ENCODE data around the gene BRD7.

BRD7 gene

GRCh38 chr16:50388496-50388895, 19.7 kb upstream of the BRD7 start:
- Histone ChIP-seq H3K27ac (ENCODE audit: low read depth, low read length) (no peak overlapping the region), H3K36me3 (ENCODE audit: control insufficient read depth, insufficient read depth, low read length) (no peaks in the 10 kb centered on the region), H3K4me3 (ENCODE audit: low read depth, low read length) (no peak overlapping the region), H3K27me3 (ENCODE audit: control insufficient read depth, insufficient read depth, low read length) (no peaks in the 10 kb centered on the region), H3K9me3 (ENCODE audit: control insufficient read depth, insufficient read depth, low read depth, low read length) (no peaks in the 10 kb centered on the region), H3K9ac (ENCODE audit: low read length) (no peak overlapping the region), H3K4me1 (ENCODE audit: control insufficient read depth, insufficient read depth, low read length) (peaks cover 6% of the 10 kb centered on the region; the same call in 1 of the 2 replicates)

DNA sequence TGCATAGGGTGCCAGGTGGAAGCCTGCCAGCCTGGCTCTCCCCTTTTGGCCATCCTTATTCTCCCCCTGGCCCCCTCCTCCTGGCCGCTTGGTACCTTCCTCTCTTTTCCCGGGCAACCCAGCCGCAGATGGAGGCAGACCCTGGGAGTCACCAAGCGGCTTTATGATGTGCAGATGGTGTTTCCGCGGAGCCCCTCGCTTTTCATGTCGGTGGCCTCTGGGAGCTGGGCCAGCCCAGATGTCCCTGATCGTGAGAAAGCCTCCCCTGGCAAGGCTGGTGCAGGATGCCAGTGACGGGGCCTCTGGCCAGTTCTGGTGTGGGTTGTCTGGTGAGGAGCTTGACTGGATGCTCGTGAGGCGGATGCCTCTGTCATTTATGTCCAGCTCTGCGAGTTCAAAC, 18.0 kb upstream of the BRD7 start:
- peaks cover 6% of the 10 kb centered on the region; the same call in 1 of the 2 replicates for H3K4me1 ChIP-seq (ENCODE audit: control insufficient read depth, insufficient read depth, low read length)
- H3K4me3 ChIP-seq (ENCODE audit: low read depth, low read length) = no peak overlapping the region
- H3K9ac ChIP-seq (ENCODE audit: low read length) = no peak overlapping the region
- H3K27ac ChIP-seq (ENCODE audit: low read depth, low read length) = no peak overlapping the region
- H3K27me3 ChIP-seq (ENCODE audit: control insufficient read depth, insufficient read depth, low read length) = no peaks in the 10 kb centered on the region
- H3K36me3 ChIP-seq (ENCODE audit: control insufficient read depth, insufficient read depth, low read length) = no peaks in the 10 kb centered on the region
- H3K9me3 ChIP-seq (ENCODE audit: control insufficient read depth, insufficient read depth, low read depth, low read length) = no peaks in the 10 kb centered on the region

DNA sequence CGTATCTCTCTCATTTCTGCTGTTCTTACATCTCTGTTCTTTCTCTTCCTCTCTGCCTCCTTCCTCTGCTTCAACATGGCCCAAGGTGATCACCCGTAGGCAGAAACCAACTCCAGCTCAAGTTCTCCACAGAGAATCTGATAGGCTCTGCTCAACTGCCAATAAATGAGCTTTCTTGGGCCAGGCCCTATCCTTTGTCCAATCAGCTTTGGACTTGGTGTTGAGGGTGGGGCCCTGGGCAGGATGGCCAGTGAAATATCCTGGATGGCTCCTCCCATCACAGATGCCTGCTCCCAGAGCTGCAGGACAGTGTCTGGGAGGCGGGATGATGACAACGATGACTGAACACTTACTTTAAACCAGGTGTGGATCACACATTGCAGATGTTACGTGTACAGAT, 17.4 kb upstream of the BRD7 start:
- Histone ChIP-seq H3K9me3 (ENCODE audit: control insufficient read depth, insufficient read depth, low read depth, low read length) (no peaks in the 10 kb centered on the region), H3K36me3 (ENCODE audit: control insufficient read depth, insufficient read depth, low read length) (no peaks in the 10 kb centered on the region), H3K4me3 (ENCODE audit: low read depth, low read length) (no peak overlapping the region), H3K9ac (ENCODE audit: low read length) (no peak overlapping the region), H3K27ac (ENCODE audit: low read depth, low read length) (no peak overlapping the region), H3K27me3 (ENCODE audit: control insufficient read depth, insufficient read depth, low read length) (no peaks in the 10 kb centered on the region), H3K4me1 (ENCODE audit: control insufficient read depth, insufficient read depth, low read length) (peaks cover 6% of the 10 kb centered on the region; the same call in 1 of the 2 replicates)

GRCh38 chr16:50384500-50385135, 15.8 kb upstream of the BRD7 start:
- H3K27ac ChIP-seq (ENCODE audit: low read depth, low read length) = no peak overlapping the region
- no peak overlapping the region for H3K4me3 ChIP-seq (ENCODE audit: low read depth, low read length)
- no peaks in the 10 kb centered on the region for H3K36me3 ChIP-seq (ENCODE audit: control insufficient read depth, insufficient read depth, low read length)
- no peaks in the 10 kb centered on the region for H3K9me3 ChIP-seq (ENCODE audit: control insufficient read depth, insufficient read depth, low read depth, low read length)
- H3K9ac ChIP-seq (ENCODE audit: low read length) = no peak overlapping the region
- no peaks in the 10 kb centered on the region for H3K27me3 ChIP-seq (ENCODE audit: control insufficient read depth, insufficient read depth, low read length)
- H3K4me1 ChIP-seq (ENCODE audit: control insufficient read depth, insufficient read depth, low read length) = no peaks in the 10 kb centered on the region; the same call in 1 of the 2 replicates

DNA sequence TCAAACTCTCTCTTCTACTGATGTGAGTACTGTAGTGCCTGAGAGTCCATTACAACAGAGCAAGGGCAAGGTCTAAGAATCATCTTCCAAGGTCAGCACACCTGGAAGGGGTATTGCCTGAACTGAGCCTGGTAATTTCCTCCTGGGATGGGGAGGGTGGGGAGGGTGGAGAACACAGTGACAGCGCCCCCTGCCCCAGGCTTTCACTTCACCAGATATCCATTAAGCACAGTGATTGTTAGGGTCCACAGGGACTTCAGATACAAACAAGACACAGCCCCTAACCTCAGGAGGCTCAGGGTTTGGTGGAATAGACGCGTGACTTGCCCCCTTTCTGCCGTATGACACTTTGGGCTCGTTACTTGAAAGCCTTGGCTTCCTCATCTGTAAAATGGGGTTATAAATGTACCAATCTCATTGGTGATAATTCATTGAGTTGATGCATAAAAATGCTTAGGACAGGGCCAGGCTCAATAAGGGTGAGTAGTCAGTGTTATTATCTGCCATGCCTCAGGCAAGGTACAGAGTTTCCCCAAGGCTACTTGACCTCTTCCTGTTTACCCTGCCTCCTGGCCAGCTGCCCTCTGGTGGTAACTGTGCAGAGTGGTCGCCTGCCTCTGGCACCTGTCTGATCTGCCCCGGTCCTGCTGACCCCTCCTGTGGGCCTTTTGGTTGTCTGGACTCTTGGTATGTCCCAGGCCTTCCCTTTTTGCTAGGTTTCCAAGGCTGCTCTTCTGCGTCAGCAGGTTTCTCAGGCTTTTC, 13.1 kb upstream of the BRD7 start:
- no peak overlapping the region for H3K27ac ChIP-seq (ENCODE audit: low read depth, low read length)
- H3K9ac ChIP-seq (ENCODE audit: low read length) = no peak overlapping the region
- H3K36me3 ChIP-seq (ENCODE audit: control insufficient read depth, insufficient read depth, low read length) = no peaks in the 10 kb centered on the region
- H3K27me3 ChIP-seq (ENCODE audit: control insufficient read depth, insufficient read depth, low read length) = no peaks in the 10 kb centered on the region
- no peak overlapping the region for H3K4me3 ChIP-seq (ENCODE audit: low read depth, low read length)
- H3K4me1 ChIP-seq (ENCODE audit: control insufficient read depth, insufficient read depth, low read length) = no peaks in the 10 kb centered on the region; the same call in 1 of the 2 replicates
- H3K9me3 ChIP-seq (ENCODE audit: control insufficient read depth, insufficient read depth, low read depth, low read length) = no peaks in the 10 kb centered on the region

DNA sequence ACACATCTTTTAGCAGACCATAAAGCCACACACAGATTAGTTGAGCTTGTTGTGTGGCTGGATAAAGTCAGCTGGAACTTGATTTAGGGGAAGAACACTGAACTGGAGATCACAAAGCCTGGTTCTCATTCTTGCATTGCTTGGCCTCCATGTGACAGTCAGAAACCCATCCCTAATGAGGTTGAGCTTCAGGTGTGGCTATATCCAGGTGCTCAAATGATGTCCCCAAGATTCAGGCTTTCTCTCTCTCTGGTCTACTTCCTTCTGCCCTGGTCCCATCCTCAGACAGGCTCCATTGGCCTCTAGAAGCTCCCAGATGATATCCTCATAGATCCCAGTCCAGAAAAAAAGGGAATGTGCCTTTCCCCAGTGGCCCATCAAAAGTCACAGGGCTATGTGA, 9.6 kb upstream of the BRD7 start:
- H3K9me3 ChIP-seq (ENCODE audit: control insufficient read depth, insufficient read depth, low read depth, low read length) = no peaks in the 10 kb centered on the region
- H3K27me3 ChIP-seq (ENCODE audit: control insufficient read depth, insufficient read depth, low read length) = no peaks in the 10 kb centered on the region
- H3K9ac ChIP-seq (ENCODE audit: low read length) = no peak overlapping the region
- H3K36me3 ChIP-seq (ENCODE audit: control insufficient read depth, insufficient read depth, low read length) = no peaks in the 10 kb centered on the region
- no peak overlapping the region for H3K4me3 ChIP-seq (ENCODE audit: low read depth, low read length)
- H3K4me1 ChIP-seq (ENCODE audit: control insufficient read depth, insufficient read depth, low read length) = peaks cover 4% of the 10 kb centered on the region; the same call in 1 of the 2 replicates
- H3K27ac ChIP-seq (ENCODE audit: low read depth, low read length) = no peak overlapping the region

DNA sequence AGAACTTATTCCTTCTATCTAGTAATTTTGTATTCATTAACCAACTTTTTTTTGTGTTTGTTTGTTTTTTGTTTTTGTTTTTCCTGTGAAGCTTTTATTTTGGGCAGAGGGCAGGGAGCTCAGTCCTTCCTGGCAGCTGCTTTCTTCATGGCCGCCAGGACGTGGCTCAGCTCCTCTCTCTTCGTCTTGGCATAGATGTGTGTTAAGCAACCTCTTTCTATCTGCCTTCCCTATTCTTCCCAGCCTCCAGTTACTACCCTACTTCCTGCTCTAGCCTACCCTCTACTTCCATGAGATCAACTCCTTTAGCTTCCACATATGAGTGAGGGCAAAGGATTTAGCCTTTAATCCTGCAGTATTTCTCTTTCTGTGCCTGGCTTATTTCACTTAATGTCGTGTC, 8.2 kb upstream of the BRD7 start:
- Histone ChIP-seq H3K9ac (ENCODE audit: low read length) (no peak overlapping the region), H3K4me1 (ENCODE audit: control insufficient read depth, insufficient read depth, low read length) (peaks cover 4% of the 10 kb centered on the region; the same call in 1 of the 2 replicates), H3K27ac (ENCODE audit: low read depth, low read length) (no peak overlapping the region), H3K9me3 (ENCODE audit: control insufficient read depth, insufficient read depth, low read depth, low read length) (no peaks in the 10 kb centered on the region), H3K36me3 (ENCODE audit: control insufficient read depth, insufficient read depth, low read length) (no peaks in the 10 kb centered on the region), H3K4me3 (ENCODE audit: low read depth, low read length) (no peak overlapping the region), H3K27me3 (ENCODE audit: control insufficient read depth, insufficient read depth, low read length) (no peaks in the 10 kb centered on the region)

DNA sequence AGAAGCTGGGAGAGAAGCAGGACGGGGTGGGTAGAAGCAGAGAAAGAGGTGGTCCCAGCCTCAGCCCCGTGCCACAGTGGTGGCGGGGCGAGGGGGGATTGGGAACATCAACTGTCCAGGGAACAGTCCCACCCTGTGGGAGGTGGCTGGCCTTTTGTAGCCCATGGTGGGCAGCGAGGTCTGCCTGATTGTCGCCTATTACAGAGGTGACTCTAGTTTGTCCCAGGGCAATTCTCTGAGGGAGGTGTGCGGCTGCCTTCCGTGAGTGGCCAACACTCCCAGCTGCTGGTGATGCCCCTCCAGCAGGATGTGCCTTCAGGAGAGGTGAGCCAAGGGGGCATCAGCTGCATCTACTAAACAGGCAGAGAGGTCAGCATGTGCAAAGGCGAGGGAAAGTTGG, 5.0 kb upstream of the BRD7 start:
- no peaks in the 10 kb centered on the region for H3K36me3 ChIP-seq (ENCODE audit: control insufficient read depth, insufficient read depth, low read length)
- H3K4me1 ChIP-seq (ENCODE audit: control insufficient read depth, insufficient read depth, low read length) = peaks cover 10% of the 10 kb centered on the region; the same call in 1 of the 2 replicates
- H3K9me3 ChIP-seq (ENCODE audit: control insufficient read depth, insufficient read depth, low read depth, low read length) = no peaks in the 10 kb centered on the region
- H3K27me3 ChIP-seq (ENCODE audit: control insufficient read depth, insufficient read depth, low read length) = no peaks in the 10 kb centered on the region
- H3K4me3 ChIP-seq (ENCODE audit: low read depth, low read length) = no peak overlapping the region
- H3K27ac ChIP-seq (ENCODE audit: low read depth, low read length) = no peak overlapping the region
- no peak overlapping the region for H3K9ac ChIP-seq (ENCODE audit: low read length)

GRCh38 chr16:50373345-50373701, 4.5 kb upstream of the BRD7 start:
- Histone ChIP-seq H3K27me3 (ENCODE audit: control insufficient read depth, insufficient read depth, low read length) (no peaks in the 10 kb centered on the region), H3K4me3 (ENCODE audit: low read depth, low read length) (no peak overlapping the region), H3K9me3 (ENCODE audit: control insufficient read depth, insufficient read depth, low read depth, low read length) (no peaks in the 10 kb centered on the region), H3K4me1 (ENCODE audit: control insufficient read depth, insufficient read depth, low read length) (peaks cover 10% of the 10 kb centered on the region; the same call in 1 of the 2 replicates), H3K27ac (ENCODE audit: low read depth, low read length) (no peak overlapping the region), H3K9ac (ENCODE audit: low read length) (no peak overlapping the region), H3K36me3 (ENCODE audit: control insufficient read depth, insufficient read depth, low read length) (no peaks in the 10 kb centered on the region)

- H3K4me3 ChIP-seq (ENCODE audit: low read depth, low read length) = no peak overlapping the region
- peaks cover 10% of the 10 kb centered on the region; the same call in 1 of the 2 replicates for H3K4me1 ChIP-seq (ENCODE audit: control insufficient read depth, insufficient read depth, low read length)
- H3K9ac ChIP-seq (ENCODE audit: low read length) = no peak overlapping the region
- no peaks in the 10 kb centered on the region for H3K36me3 ChIP-seq (ENCODE audit: control insufficient read depth, insufficient read depth, low read length)
- H3K27me3 ChIP-seq (ENCODE audit: control insufficient read depth, insufficient read depth, low read length) = no peaks in the 10 kb centered on the region
- H3K9me3 ChIP-seq (ENCODE audit: control insufficient read depth, insufficient read depth, low read depth, low read length) = no peaks in the 10 kb centered on the region
- H3K27ac ChIP-seq (ENCODE audit: low read depth, low read length) = no peak overlapping the region
Measured at GRCh38 chr16:50372611-50373344, 4.0 kb upstream of the BRD7 start.
